ENCODE measurements around the gene DOCK4. TPM values are rescaled to one million over a fixed set of nuclear protein-coding genes. Genes with fewer than 3 reads are reported as not detected.

Gene DOCK4
- total and polyA plus RNA-seq, 3 donors from 2014 or later, result 5.4 to 17.1 (median 12.4) TPM

- Histone ChIP-seq H3K9me3 (no peaks in the 10 kb centered on the region), H3K4me3 (no peak overlapping the region), H3K36me3 (ENCODE audit: low read depth, missing control alignments) (no peaks in the 10 kb centered on the region), H3K27ac (no peak overlapping the region), H3K4me1 (no peaks in the 10 kb centered on the region), H3K27me3 (no peaks in the 10 kb centered on the region)
- intact Hi-C loops (cut with DNase I; ENCODE audit: low total_unique reads), result no loop called here
- 75 to 89% methylated on average over 3 of the region's 3 CpGs for WGBS, 2 donors
- TF ChIP-seq POLR2A (IDR thresholded peaks at IDR 0.05), result no peak
- TF ChIP-seq, protein P1, sequence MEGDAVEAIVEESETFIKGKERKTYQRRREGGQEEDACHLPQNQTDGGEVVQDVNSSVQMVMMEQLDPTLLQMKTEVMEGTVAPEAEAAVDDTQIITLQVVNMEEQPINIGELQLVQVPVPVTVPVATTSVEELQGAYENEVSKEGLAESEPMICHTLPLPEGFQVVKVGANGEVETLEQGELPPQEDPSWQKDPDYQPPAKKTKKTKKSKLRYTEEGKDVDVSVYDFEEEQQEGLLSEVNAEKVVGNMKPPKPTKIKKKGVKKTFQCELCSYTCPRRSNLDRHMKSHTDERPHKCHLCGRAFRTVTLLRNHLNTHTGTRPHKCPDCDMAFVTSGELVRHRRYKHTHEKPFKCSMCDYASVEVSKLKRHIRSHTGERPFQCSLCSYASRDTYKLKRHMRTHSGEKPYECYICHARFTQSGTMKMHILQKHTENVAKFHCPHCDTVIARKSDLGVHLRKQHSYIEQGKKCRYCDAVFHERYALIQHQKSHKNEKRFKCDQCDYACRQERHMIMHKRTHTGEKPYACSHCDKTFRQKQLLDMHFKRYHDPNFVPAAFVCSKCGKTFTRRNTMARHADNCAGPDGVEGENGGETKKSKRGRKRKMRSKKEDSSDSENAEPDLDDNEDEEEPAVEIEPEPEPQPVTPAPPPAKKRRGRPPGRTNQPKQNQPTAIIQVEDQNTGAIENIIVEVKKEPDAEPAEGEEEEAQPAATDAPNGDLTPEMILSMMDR (IDR thresholded peaks at IDR 0.05), result no peak
- DNase-seq, result no peak
These were observed 119.5 kb downstream of the DOCK4 start for GRCh38 chr7:112086496-112087254.

- Histone ChIP-seq H3K27ac (peak overlapping the region in 1 of 2 donors; percentile 42), H3K27me3 (no peaks in the 10 kb centered on the region), H3K9me3 (no peaks in the 10 kb centered on the region), H3K36me3 (ENCODE audit: low read depth, missing control alignments) (no peaks in the 10 kb centered on the region), H3K4me1 (no peaks in the 10 kb centered on the region), H3K4me3 (no peak overlapping the region)
- no peak for TF ChIP-seq POLR2A (IDR thresholded peaks at IDR 0.05)
- TF ChIP-seq, protein P1 (IDR thresholded peaks at IDR 0.05), result no peak
- 59 to 60% methylated on average over 3 of the region's 3 CpGs for WGBS, 2 donors
- intact Hi-C loops (cut with DNase I; ENCODE audit: low total_unique reads), result no loop called here
- no peak for DNase-seq
These were observed 121.7 kb downstream of the DOCK4 start for GRCh38 chr7:112084520-112084971.

- Histone ChIP-seq H3K4me3 (no peak overlapping the region), H3K4me1 (no peaks in the 10 kb centered on the region), H3K27ac (no peak overlapping the region), H3K36me3 (ENCODE audit: low read depth, missing control alignments) (no peaks in the 10 kb centered on the region), H3K27me3 (no peaks in the 10 kb centered on the region), H3K9me3 (no peaks in the 10 kb centered on the region)
- TF ChIP-seq, protein P1 (IDR thresholded peaks at IDR 0.05), result no peak
- WGBS, 2 donors, result 92 to 94% methylated on average over 7 of the region's 7 CpGs
- no peak for DNase-seq
- intact Hi-C loops (cut with DNase I; ENCODE audit: low total_unique reads), result no loop called here
These were observed 122.3 kb downstream of the DOCK4 start for GRCh38 chr7:112083776-112084355.

GRCh38 chr7:112082306-112082705 lies 123.9 kb downstream of the DOCK4 start:
- intact Hi-C loops (cut with DNase I; ENCODE audit: low total_unique reads), result no loop called here
- H3K27ac ChIP-seq, result no peak overlapping the region
- H3K4me3 ChIP-seq, result no peak overlapping the region
- no peaks in the 10 kb centered on the region for H3K36me3 ChIP-seq (ENCODE audit: low read depth, missing control alignments)
- H3K27me3 ChIP-seq, result no peaks in the 10 kb centered on the region
- DNase-seq, result no peak
- TF ChIP-seq, protein P1 (IDR thresholded peaks at IDR 0.05), result no peak
- TF ChIP-seq POLR2A (IDR thresholded peaks at IDR 0.05), result no peak
- no peaks in the 10 kb centered on the region for H3K9me3 ChIP-seq
- 91 to 95% methylated on average over 7 of the region's 7 CpGs for WGBS, 2 donors
- no peaks in the 10 kb centered on the region for H3K4me1 ChIP-seq

Data from testis (tissue), 3 donors.